ENCODE measurements around the gene SNAP23.
A peak's percentile ranks its signal among the peaks of the same experiment; 100 is the strongest.

The SNAP23 gene

DNA sequence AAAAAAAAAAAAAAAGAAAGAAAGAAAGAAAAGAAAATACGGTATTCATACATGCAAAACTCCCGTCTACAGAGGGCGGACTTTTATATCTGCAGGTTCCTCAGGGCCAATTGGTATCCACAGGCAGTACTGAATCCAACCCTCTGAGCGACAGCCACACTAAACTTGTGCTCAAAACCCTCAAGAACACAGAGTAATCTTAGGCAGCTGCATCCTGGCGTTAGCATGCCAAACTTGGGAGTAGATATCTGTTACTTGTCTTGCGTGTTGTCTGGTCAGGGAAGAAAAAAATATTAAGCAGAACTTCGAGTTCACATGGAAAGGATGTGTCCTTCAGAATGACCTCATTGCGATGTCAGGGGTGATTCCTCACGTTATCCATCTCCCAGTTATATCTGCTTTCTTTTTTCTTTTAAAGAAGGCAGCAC, 12.8 kb downstream of the SNAP23 start:
- H3K4me3 ChIP-seq (ENCODE audit: low read depth, low read length): no peak overlapping the region
- DNase-seq (ENCODE audit: low read depth): no peak
- TF ChIP-seq POLR2A (IDR thresholded peaks at IDR 0.05; ENCODE audit: extremely low read depth, insufficient read length) (no peak), MYC (IDR thresholded peaks at IDR 0.05; ENCODE audit: low read depth, low read length) (no peak)
- TF ChIP-seq, protein P1, sequence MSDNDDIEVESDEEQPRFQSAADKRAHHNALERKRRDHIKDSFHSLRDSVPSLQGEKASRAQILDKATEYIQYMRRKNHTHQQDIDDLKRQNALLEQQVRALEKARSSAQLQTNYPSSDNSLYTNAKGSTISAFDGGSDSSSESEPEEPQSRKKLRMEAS (IDR thresholded peaks at IDR 0.05; ENCODE audit: low read depth, low read length): no peak
- TF ChIP-seq, protein P2, sequence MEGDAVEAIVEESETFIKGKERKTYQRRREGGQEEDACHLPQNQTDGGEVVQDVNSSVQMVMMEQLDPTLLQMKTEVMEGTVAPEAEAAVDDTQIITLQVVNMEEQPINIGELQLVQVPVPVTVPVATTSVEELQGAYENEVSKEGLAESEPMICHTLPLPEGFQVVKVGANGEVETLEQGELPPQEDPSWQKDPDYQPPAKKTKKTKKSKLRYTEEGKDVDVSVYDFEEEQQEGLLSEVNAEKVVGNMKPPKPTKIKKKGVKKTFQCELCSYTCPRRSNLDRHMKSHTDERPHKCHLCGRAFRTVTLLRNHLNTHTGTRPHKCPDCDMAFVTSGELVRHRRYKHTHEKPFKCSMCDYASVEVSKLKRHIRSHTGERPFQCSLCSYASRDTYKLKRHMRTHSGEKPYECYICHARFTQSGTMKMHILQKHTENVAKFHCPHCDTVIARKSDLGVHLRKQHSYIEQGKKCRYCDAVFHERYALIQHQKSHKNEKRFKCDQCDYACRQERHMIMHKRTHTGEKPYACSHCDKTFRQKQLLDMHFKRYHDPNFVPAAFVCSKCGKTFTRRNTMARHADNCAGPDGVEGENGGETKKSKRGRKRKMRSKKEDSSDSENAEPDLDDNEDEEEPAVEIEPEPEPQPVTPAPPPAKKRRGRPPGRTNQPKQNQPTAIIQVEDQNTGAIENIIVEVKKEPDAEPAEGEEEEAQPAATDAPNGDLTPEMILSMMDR (IDR thresholded peaks at IDR 0.05; ENCODE audit: low read depth, low read length): no peak

DNA sequence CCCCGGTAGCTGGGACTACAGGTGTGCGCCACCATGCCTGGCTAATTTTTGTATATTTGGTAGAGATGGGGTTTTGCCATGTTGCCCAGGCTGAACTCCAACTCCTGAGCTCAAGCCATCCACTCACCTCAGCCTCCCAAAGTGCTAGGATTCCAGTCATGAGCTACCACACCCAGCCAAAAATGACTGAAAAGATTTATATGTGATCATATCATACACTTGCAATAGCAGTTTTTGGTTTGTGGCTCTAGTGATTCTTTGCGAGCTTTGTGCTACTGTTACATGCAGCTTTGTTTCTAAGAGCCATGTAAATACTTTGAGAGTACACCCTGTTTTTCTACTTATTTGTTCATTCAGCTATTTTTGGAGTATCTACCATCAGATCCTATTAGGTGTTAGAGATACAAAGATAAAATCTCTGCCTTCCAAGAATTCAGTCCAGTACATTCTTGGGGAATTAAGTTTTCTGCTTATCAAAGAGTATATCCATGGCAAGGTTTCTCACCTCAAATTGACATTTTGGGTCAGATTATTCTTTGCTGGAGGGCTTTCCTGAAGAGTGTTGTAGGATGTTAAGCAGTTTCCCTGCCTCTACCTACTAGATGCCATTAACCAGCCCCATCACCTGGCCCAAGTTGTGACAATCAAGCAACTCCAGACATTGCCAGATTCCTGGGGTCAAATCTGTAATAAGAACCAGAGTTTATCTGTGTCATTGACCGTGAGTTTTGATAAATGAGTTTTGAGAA, 15.0 kb downstream of the SNAP23 start:
- H3K4me3 ChIP-seq (ENCODE audit: low read depth, low read length): no peak overlapping the region
- TF ChIP-seq, protein P2 (IDR thresholded peaks at IDR 0.05; ENCODE audit: low read depth, low read length): no peak
- TF ChIP-seq MYC (IDR thresholded peaks at IDR 0.05; ENCODE audit: low read depth, low read length): no peak
- TF ChIP-seq, protein P1 (IDR thresholded peaks at IDR 0.05; ENCODE audit: low read depth, low read length): no peak
- no peak for TF ChIP-seq POLR2A (IDR thresholded peaks at IDR 0.05; ENCODE audit: extremely low read depth, insufficient read length)
- DNase-seq (ENCODE audit: low read depth): no peak

DNA sequence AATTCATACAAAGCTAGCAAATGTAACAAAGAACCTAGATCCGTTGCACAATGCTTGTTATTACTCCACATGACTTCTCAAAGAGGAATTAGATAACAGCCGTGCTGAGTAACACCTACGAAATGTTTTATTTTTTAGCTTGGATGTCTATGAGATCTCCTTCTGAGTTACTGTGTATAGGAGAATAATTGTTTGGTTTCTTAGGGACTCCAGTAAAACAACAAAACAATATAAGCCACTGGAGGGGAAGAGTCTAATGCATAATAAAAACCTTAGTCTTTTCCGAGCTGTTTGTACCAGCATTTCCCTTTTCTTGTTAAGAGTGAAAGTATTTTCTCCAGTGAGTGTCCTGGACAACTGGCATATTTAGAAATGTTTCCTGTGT, 15.6 kb downstream of the SNAP23 start:
- TF ChIP-seq, protein P1 (IDR thresholded peaks at IDR 0.05; ENCODE audit: low read depth, low read length): peak; percentile 46; the same call in 1 of the 2 replicates
- peak; percentile 29; the same call in 1 of the 2 replicates for TF ChIP-seq MYC (IDR thresholded peaks at IDR 0.05; ENCODE audit: low read depth, low read length)
- TF ChIP-seq, protein P2 (IDR thresholded peaks at IDR 0.05; ENCODE audit: low read depth, low read length): no peak
- TF ChIP-seq POLR2A (IDR thresholded peaks at IDR 0.05; ENCODE audit: extremely low read depth, insufficient read length): no peak
- peak; percentile 46 for DNase-seq (ENCODE audit: low read depth)
- peak overlapping the region; percentile 6 for H3K4me3 ChIP-seq (ENCODE audit: low read depth, low read length)

DNA sequence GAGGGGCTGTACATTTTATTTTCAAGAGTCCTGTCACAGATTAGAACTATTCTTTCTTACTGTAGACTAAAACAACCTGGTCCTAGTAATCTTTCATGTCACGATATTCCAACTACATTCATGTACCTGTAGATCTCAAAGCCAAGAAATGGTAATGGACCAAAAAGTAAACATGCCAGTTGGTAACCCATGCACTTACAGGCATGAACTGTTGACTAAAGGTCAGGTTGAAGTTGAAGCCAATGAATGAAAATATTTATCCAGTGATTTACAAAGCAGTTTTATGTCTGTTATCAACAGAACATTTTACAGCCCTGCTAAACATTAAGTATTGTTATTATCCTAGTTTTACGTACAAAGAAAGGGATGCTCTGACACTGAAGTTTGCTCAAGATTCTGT, 27.9 kb downstream of the SNAP23 start:
- no peak overlapping the region for H3K4me3 ChIP-seq (ENCODE audit: low read depth, low read length)
- no peak for TF ChIP-seq POLR2A (IDR thresholded peaks at IDR 0.05; ENCODE audit: extremely low read depth, insufficient read length)
- TF ChIP-seq, protein P1 (IDR thresholded peaks at IDR 0.05; ENCODE audit: low read depth, low read length): no peak
- TF ChIP-seq, protein P2 (IDR thresholded peaks at IDR 0.05; ENCODE audit: low read depth, low read length): no peak
- no peak for TF ChIP-seq MYC (IDR thresholded peaks at IDR 0.05; ENCODE audit: low read depth, low read length)
- DNase-seq (ENCODE audit: low read depth): no peak

DNA sequence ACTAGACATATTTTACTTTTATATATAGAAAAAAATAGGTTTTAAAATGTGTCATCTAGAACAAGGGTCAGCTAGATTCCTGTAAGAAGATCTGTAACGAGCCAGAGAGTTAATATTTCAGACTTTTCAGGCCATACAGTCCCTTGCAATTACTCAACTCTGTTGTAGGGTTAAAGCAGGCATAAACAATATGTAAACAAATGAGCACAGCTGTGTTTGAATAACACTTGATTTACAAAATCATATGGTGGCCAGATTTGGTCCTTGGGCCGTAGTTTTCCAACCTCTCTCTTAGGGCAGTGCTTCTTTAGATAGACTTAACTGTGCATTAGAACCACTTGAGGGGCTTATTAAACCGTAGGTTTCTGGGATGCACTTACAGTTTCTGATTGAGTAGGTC, 33.5 kb downstream of the SNAP23 start:
- no peak for DNase-seq (ENCODE audit: low read depth)

More for the DNA sequence above, 33.5 kb downstream of the SNAP23 start:
- no peak overlapping the region for H3K4me3 ChIP-seq (ENCODE audit: low read depth, low read length)
- TF ChIP-seq POLR2A (IDR thresholded peaks at IDR 0.05; ENCODE audit: extremely low read depth, insufficient read length) (no peak), MYC (IDR thresholded peaks at IDR 0.05; ENCODE audit: low read depth, low read length) (no peak)
- TF ChIP-seq, protein P1 (IDR thresholded peaks at IDR 0.05; ENCODE audit: low read depth, low read length): no peak
- TF ChIP-seq, protein P2 (IDR thresholded peaks at IDR 0.05; ENCODE audit: low read depth, low read length): no peak
